Measurements from ENCODE around the gene SAFB2.

DNA sequence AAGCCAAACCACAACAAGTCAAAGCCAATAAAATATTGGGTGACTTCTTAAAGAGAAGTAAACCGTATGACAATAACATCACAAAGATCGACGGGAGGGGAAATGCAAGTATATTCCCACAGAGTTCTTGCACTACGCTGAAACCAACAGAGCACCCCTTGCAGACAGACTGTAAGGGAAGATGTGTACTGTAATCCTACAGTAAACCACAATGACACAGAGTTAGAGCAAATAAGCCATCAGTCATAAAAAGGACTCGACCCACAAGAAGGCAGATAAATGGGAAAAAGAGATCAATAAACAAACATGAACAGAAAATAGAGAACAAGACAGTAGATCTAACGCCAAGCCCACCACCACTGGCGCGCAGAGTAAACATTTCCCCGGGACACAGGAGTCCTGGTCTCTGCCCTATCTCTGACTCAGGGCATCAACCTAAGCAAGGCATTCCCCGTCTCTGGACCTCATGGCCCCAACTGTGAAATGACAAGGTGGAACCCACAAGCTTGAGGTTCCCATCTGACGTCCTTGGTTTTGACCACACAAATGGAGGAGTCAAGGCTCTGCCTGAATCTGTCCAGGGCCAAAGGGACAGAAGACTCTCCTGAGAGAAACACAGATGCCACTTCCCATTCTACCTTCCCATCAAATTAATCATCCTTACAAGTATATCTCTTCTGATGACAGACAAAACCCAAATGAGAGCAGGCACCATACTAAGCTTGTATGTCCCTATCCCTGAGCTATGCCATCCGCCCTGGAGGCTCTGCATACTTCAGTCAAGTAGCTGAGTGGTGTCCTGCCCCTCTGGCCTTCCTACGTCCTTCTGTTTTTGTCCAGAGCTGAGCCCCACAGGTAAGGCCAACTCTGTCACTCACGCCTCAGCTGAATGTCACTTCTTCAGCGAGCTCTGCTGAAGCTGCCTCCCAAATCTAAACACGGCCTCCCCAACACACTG is 15.0 kb downstream of the SAFB2 start:
- TF ChIP-seq, protein P1, sequence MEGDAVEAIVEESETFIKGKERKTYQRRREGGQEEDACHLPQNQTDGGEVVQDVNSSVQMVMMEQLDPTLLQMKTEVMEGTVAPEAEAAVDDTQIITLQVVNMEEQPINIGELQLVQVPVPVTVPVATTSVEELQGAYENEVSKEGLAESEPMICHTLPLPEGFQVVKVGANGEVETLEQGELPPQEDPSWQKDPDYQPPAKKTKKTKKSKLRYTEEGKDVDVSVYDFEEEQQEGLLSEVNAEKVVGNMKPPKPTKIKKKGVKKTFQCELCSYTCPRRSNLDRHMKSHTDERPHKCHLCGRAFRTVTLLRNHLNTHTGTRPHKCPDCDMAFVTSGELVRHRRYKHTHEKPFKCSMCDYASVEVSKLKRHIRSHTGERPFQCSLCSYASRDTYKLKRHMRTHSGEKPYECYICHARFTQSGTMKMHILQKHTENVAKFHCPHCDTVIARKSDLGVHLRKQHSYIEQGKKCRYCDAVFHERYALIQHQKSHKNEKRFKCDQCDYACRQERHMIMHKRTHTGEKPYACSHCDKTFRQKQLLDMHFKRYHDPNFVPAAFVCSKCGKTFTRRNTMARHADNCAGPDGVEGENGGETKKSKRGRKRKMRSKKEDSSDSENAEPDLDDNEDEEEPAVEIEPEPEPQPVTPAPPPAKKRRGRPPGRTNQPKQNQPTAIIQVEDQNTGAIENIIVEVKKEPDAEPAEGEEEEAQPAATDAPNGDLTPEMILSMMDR (IDR thresholded peaks at IDR 0.05), result no peak
- TF ChIP-seq POLR2A (IDR thresholded peaks at IDR 0.05), result no peak
